ENCODE data around the gene FAM210A. TPM values are rescaled to one million over a fixed set of nuclear protein-coding genes. Genes with fewer than 3 reads are reported as not detected.

FAM210A gene
- total RNA-seq, 1 experiment from 2014 or later: 21.0 TPM

- intact Hi-C loops (cut with micrococcal nuclease; ENCODE audit: unreplicated experiment): no loop called here
- ATAC-seq: no peak
- CTCF ChIA-PET: no interaction called here
Measured at GRCh38 chr18:13625843-13626543, 100.4 kb downstream of the FAM210A start.

GRCh38 chr18:13625355-13625754, 101.0 kb downstream of the FAM210A start:
- Histone ChIP-seq H3K4me3 (ENCODE audit: low read depth in 2 of 2, low read length in 2 of 2) (no peak overlapping the region), H3K4me1 (ENCODE audit: control insufficient read depth, insufficient read depth, low read length) (no peaks in the 10 kb centered on the region), H3K36me3 (ENCODE audit: control insufficient read depth, insufficient read depth, low read length) (no peaks in the 10 kb centered on the region), H3K9me3 (ENCODE audit: control insufficient read depth, insufficient read depth, low read depth, low read length) (no peaks in the 10 kb centered on the region), H3K27ac (ENCODE audit: low read length) (no peak overlapping the region), H3K27me3 (ENCODE audit: control insufficient read depth, insufficient read depth, low read length) (no peaks in the 10 kb centered on the region; the same call in 1 of the 2 replicates)
- TF ChIP-seq POLR2AphosphoS5 (IDR thresholded peaks at IDR 0.05; ENCODE audit: low read depth, low read length): no peak
- no peak for TF ChIP-seq REST (IDR thresholded peaks at IDR 0.05; ENCODE audit: insufficient read depth in 1 of 2, low read depth in 2 of 2, low read length in 1 of 2)
- TF ChIP-seq CTCF (IDR thresholded peaks at IDR 0.05): no peak
- TF ChIP-seq TCF7L2 (IDR thresholded peaks at IDR 0.05; ENCODE audit: low read depth, low read length): no peak
- TF ChIP-seq SIN3A (IDR thresholded peaks at IDR 0.05; ENCODE audit: borderline replicate concordance, insufficient read depth, low read depth, low read length): no peak
- intact Hi-C loops (cut with micrococcal nuclease; ENCODE audit: unreplicated experiment) (no loop called here), in situ Hi-C loops (cut with HindIII; ENCODE audit: low pct_unique_long_range_greater_than_20kb, low sequenced_read_pairs) (no loop called here)
- no peak for ATAC-seq
- ChIA-PET POLR2A (no interaction called here), CTCF (no interaction called here)
- DNase-seq (ENCODE audit: low read depth, low spot score): no peak
- no TSS peak for BruUV-seq (replicated peaks)

More at GRCh38 chr18:13625843-13626543, 100.4 kb downstream of the FAM210A start:
- H3K27ac ChIP-seq (ENCODE audit: low read length): no peak overlapping the region
- in situ Hi-C loops (cut with HindIII; ENCODE audit: low pct_unique_long_range_greater_than_20kb, low sequenced_read_pairs): no loop called here
- no TSS peak for BruUV-seq (replicated peaks)
- no peak overlapping the region for H3K4me3 ChIP-seq (ENCODE audit: low read depth in 2 of 2, low read length in 2 of 2)
- TF ChIP-seq SIN3A (IDR thresholded peaks at IDR 0.05; ENCODE audit: borderline replicate concordance, insufficient read depth, low read depth, low read length): no peak
- H3K27me3 ChIP-seq (ENCODE audit: control insufficient read depth, insufficient read depth, low read length): no peaks in the 10 kb centered on the region; the same call in 1 of the 2 replicates
- no peak for DNase-seq (ENCODE audit: low read depth, low spot score)
- no peaks in the 10 kb centered on the region for H3K9me3 ChIP-seq (ENCODE audit: control insufficient read depth, insufficient read depth, low read depth, low read length)
- no peaks in the 10 kb centered on the region for H3K36me3 ChIP-seq (ENCODE audit: control insufficient read depth, insufficient read depth, low read length)
- no peaks in the 10 kb centered on the region for H3K4me1 ChIP-seq (ENCODE audit: control insufficient read depth, insufficient read depth, low read length)
- POLR2A ChIA-PET: interaction anchor here (0.6 kb wide), 1 partner anchor 333 kb away, joined by 3 read pairs; no protein-coding TSS in a partner anchor

- BruUV-seq (replicated peaks): no TSS peak
- POLR2A ChIA-PET: no interaction called here
- no peak for TF ChIP-seq POLR2AphosphoS5 (IDR thresholded peaks at IDR 0.05; ENCODE audit: low read depth, low read length)
- H3K27me3 ChIP-seq (ENCODE audit: control insufficient read depth, insufficient read depth, low read length): no peaks in the 10 kb centered on the region; the same call in 1 of the 2 replicates
- no peak overlapping the region for H3K27ac ChIP-seq (ENCODE audit: low read length)
- ATAC-seq (no peak), DNase-seq (ENCODE audit: low read depth, low spot score) (no peak)
- H3K9me3 ChIP-seq (ENCODE audit: control insufficient read depth, insufficient read depth, low read depth, low read length): no peaks in the 10 kb centered on the region
- no peaks in the 10 kb centered on the region for H3K36me3 ChIP-seq (ENCODE audit: control insufficient read depth, insufficient read depth, low read length)
- in situ Hi-C loops (cut with HindIII; ENCODE audit: low pct_unique_long_range_greater_than_20kb, low sequenced_read_pairs): no loop called here
- H3K4me3 ChIP-seq (ENCODE audit: low read depth in 2 of 2, low read length in 2 of 2): no peak overlapping the region
- intact Hi-C loops (cut with micrococcal nuclease; ENCODE audit: unreplicated experiment): no loop called here
- H3K4me1 ChIP-seq (ENCODE audit: control insufficient read depth, insufficient read depth, low read length): no peaks in the 10 kb centered on the region
- CTCF ChIA-PET: no interaction called here
Measured at GRCh38 chr18:13624563-13625237, 101.7 kb downstream of the FAM210A start.
